NCI-H2227 (cell line): Measurements from ENCODE around the gene WDR26.
"Not testable (repeated sequence)": the region's sequence is repeated elsewhere in the genome, so short reads cannot be mapped to it uniquely, and the experiment has no call there.

Experiments used
- DNase-seq: peaks from one replicate; lab custom pipeline; 2025; ENCODE audit not compliant: unreplicated experiment; lab: John Stamatoyannopoulos, UW

WDR26 gene

GRCh38 chr1:224352436-224353085 lies 82.0 kb downstream of the WDR26 start:
- not testable (repeated sequence) for DNase-seq

DNA sequence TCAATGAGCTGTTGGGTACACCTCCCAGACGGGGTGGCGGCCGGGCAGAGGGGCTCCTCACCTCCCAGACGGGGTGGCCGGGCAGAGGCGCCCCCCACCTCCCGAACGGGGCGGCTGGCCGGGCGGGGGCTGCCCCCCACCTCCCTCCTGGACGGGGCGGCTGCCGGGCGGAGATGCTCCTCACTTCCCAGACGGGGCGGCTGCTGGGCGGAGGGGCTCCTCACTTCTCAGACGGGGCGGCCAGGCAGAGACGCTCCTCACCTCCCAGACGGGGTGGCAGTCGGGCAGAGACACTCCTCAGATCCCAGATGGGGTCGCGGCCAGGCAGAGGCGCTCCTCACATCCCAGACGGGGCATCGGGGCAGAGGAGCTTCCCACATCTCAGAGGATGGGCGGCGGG lies 84.9 kb downstream of the WDR26 start:
- not testable (repeated sequence) for DNase-seq

DNA sequence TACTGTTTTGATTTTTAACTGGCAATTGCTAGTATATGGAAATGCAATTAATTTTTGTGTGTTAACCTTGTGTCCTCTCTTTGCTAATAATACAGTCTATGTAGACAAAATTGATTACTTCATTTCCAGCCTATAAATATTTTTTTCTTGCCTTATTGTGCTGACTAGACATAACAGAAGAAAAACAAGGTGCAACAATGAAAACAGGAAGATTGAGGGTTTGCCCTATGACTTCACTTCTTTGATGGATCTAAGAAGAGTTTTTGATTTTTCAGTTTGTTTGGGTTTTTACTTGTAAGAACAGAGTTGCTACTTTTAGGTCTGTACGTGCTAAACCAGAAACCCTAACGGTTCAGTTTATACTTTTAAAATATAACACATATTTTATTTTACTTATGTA lies 86.5 kb downstream of the WDR26 start:
- DNase-seq, result no peak

DNA sequence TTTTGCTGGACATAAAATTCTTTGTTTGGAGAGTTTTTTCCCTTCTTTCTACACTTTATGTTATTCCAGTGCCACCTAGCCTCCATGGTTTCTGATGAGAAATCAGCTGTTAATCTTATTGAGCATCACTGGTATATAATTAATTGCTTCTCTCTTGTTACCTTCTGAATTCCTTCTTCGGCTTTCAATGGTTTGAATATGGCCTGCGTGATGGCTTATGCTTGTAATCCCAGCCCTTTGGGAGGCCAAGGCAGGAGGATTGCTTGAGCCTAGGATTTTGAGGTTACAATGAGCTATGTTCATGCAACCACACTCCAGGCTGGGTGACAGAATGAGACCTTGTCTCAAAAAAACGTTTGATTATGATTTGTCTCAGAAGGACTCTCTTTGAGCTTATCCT lies 90.9 kb downstream of the WDR26 start:
- DNase-seq, result peak; percentile 7

DNA sequence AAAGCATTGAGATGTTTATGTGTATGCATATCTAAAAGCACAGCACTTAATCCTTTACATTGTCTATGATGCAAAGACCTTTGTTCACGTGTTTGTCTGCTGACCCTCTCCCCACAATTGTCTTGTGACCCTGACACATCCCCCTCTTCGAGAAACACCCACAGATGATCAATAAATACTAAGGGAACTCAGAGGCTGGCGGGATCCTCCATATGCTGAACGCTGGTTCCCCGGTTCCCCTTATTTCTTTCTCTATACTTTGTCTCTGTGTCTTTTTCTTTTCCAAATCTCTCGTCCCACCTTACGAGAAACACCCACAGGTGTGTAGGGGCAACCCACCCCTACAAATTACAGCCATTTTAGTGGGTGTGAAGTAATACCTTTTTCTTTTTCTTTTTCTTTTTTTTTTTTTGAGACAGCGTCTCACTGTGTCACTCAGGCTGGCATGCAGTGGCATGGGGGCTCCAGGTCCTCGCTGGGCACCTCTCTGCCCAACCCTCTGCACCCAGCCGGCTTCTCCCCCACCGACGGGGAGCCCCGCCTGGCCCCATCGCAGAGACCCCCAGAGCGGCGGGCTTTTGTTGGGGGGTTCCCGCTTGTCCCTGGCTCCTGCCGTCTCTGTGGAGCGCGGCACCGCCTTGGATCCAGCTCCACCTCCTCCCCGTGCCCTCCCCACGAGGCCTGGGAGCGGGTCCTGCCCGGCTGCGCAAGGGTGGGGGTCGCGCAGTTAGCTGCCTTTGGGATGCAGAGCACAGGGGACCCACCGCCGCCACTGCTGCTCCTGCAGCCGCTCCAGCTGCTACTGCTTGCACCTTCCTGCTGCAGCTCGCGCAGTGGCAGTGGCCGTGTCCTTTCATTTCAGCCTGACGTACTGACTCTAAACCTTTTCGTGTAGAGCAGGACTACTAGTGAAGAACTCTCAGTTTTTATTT lies 93.9 kb downstream of the WDR26 start:
- DNase-seq, result peak; percentile 48

DNA sequence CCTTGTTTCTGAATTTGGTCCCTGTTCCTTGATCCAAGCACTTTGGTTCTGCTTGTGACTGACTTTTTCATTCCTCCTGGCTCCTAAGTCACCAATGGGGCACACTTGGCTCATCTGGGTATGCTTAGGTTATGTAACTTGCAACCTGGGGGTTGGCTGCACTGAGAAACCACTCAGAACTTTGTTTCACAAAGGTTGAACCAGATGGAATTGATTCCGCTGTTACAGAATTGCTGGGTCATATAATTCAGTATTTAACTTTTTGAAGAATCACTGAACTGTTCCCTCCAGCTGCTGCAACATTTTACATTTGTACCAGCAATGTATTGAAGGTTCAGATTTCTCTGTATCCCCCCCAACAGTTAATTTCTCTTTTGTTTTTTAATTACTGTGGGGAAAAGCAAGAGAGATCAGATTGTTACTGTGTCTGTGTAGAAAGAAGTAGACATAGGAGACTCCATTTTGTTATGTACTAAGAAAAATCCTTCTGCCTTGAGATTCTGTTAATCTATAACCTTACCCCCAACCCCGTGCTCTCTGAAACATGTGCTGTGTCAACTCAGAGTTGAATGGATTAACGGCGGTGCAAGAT lies 95.1 kb downstream of the WDR26 start:
- DNase-seq, result no peak

DNA sequence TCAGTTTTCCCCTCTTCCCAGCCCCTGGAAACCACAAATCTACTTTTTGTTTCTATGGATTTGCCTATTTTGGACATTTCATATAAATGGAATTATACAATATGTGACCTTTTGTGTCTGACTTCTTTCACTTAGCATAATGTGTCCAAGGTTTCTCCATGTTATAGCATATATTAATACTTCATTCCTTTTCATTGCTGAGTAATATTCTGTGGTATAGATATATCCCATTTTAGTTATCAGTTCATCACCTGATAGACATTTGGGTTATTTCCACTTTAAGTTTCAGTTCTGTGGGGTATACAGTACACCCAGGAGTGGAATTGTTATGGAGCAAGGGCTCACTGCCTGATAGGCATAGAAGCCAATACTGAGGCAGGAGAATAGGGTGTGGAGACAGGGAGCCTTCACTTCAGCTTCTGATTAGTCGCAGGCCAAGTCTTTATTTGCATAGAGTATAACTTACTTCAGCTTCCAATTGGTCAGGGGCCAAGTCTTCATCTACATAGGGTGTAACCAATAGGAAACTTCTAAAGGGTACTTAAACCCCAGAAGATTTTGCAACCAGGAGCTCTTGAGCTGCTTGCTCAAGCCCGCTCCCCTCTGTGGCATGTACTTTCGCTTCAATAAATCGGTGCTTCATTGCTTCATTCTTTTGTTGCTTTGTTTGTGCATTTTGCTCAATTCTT lies 96.3 kb downstream of the WDR26 start:
- no peak for DNase-seq
